Tibial nerve (tissue), 4 donors: ENCODE results near the gene CHN2. TPM values are rescaled to one million over a fixed set of nuclear protein-coding genes. Genes with fewer than 3 reads are reported as not detected.

Experiments used
- DNase-seq, 2 donors: peaks; one replicate each; pipeline ENCODE4 v3.0.0-alpha.2; 2019; ENCODE audit warnings: low spot score in 2 of 2
- H3K27ac ChIP-seq, 4 donors: fragments of 200-600 bp; sonication (generic) in 3 of 4; one replicate each; pipeline ENCODE4 v1.5.1; 2017 to 2019; ENCODE audit warnings: mild to moderate bottlenecking in 1 of 4
- H3K27me3 ChIP-seq, 2 donors: fragments of 200-600 bp; sonication (generic) in 1 of 2; one replicate each; pipeline versions ENCODE4 v1.5.1 to v1.6.0; 2017 to 2019
- H3K36me3 ChIP-seq, 3 donors: fragments of 200-600 bp; sonication (generic); one replicate each; pipeline ENCODE4 v1.5.1; 2018 to 2019
- H3K4me1 ChIP-seq, 4 donors: fragments of 200-600 bp; sonication (generic) in 3 of 4; one replicate each; pipeline ENCODE4 v1.5.1; 2017 to 2019
- H3K4me3 ChIP-seq, 4 donors: fragments of 200-600 bp; sonication (generic) in 3 of 4; one replicate each; pipeline ENCODE4 v1.5.1; 2017 to 2019; ENCODE audit warnings: mild to moderate bottlenecking in 1 of 4, moderate library complexity in 1 of 4
- H3K9me3 ChIP-seq, 4 donors: fragments of 200-600 bp; sonication (generic) in 3 of 4; one replicate each; pipeline ENCODE4 v1.5.1; 2017 to 2019
- CTCF ChIP-seq, 5 experiments: fragments of 200-600 bp in 3 of 5; fragments of 450-650 bp in 2 of 5; sonication (generic) in 3 of 5; IDR thresholded peaks; one replicate each; pipeline ENCODE4 v1.5.1; 2016 to 2019; ENCODE audit warnings: antibody characterized with exemption in 5 of 5, mild to moderate bottlenecking in 3 of 5, moderate library complexity in 2 of 5
- EP300 ChIP-seq, 2 donors: sonication (generic); formaldehyde crosslinking; IDR thresholded peaks; one replicate each; pipeline ENCODE4 v1.6.1; 2017; ENCODE audit warnings: antibody characterized with exemption in 2 of 2, mild to moderate bottlenecking in 1 of 2
- POLR2A ChIP-seq, 2 donors: fragments of 450-650 bp; IDR thresholded peaks; one replicate each; pipeline ENCODE4 v1.6.1; 2017; ENCODE audit warnings: antibody characterized with exemption in 2 of 2, mild to moderate bottlenecking in 2 of 2, moderate library complexity in 2 of 2
- WGBS, 2 donors: methylation state at CpG; one replicate each; pipeline ENCODE4 v1.1.5; 2018; 5-methylcytosine and 5-hydroxymethylcytosine counted together
- total RNA-seq, 4 donors: library from RNA; depleted of rRNA; stranded (reverse); fragments of >200 nt; gene quantifications; one replicate each; pipeline ENCODE4 v1.1.0, GENCODE V29; 2016

CHN2 gene
- total RNA-seq, 4 donors from 2014 or later: 3.9 to 12.6 (median 7.0) TPM

GRCh38 chr7:29193316-29194205, 1.0 kb upstream of the CHN2 start:
- H3K9me3 ChIP-seq: no peaks in the 10 kb centered on the region
- TF ChIP-seq EP300 (IDR thresholded peaks at IDR 0.05): no peak
- no peak for TF ChIP-seq CTCF (IDR thresholded peaks at IDR 0.05)
- no peak for TF ChIP-seq POLR2A (IDR thresholded peaks at IDR 0.05)
- H3K4me1 ChIP-seq: peaks cover 0 to 35% (median 2%) of the 10 kb centered on the region in 4 donors
- H3K27me3 ChIP-seq: peaks cover 0 to 27% of the 10 kb centered on the region in 2 donors
- peak overlapping the region; percentile 40 to 71 (median 54) for H3K4me3 ChIP-seq
- no peak for DNase-seq
- H3K36me3 ChIP-seq: no peaks in the 10 kb centered on the region
- peak overlapping the region in 1 of 4 donors; percentile 75 for H3K27ac ChIP-seq
- WGBS, 2 donors: 40 to 50% methylated on average over 18 to 21 of the region's 26 CpGs

- H3K36me3 ChIP-seq: no peaks in the 10 kb centered on the region
- H3K9me3 ChIP-seq: no peaks in the 10 kb centered on the region
- peak overlapping the region in 2 of 4 donors; percentile 37 to 75 for H3K27ac ChIP-seq
- H3K27me3 ChIP-seq: peaks cover 0 to 27% of the 10 kb centered on the region in 2 donors
- no peak for DNase-seq
- peak overlapping the region; percentile 40 to 71 (median 54) for H3K4me3 ChIP-seq
- peaks cover 0 to 35% (median 2%) of the 10 kb centered on the region in 4 donors for H3K4me1 ChIP-seq
- 0% methylated on average over 1 to 10 of the region's 40 CpGs for WGBS, 2 donors
- no peak for TF ChIP-seq POLR2A (IDR thresholded peaks at IDR 0.05)
- no peak for TF ChIP-seq EP300 (IDR thresholded peaks at IDR 0.05)
- no peak for TF ChIP-seq CTCF (IDR thresholded peaks at IDR 0.05)
These were observed 375 bp upstream of the CHN2 start for GRCh38 chr7:29194206-29194593.

- TF ChIP-seq CTCF (IDR thresholded peaks at IDR 0.05): no peak
- no peak for TF ChIP-seq EP300 (IDR thresholded peaks at IDR 0.05)
- no peak for TF ChIP-seq POLR2A (IDR thresholded peaks at IDR 0.05)
- Histone ChIP-seq H3K27me3 (peaks cover 0 to 22% of the 10 kb centered on the region in 2 donors), H3K27ac (no peak overlapping the region), H3K4me3 (no peak overlapping the region), H3K36me3 (no peaks in the 10 kb centered on the region), H3K9me3 (no peaks in the 10 kb centered on the region), H3K4me1 (peaks cover 0 to 27% (median 2%) of the 10 kb centered on the region in 4 donors)
- DNase-seq: no peak
- 40 to 49% methylated on average over 4 of the region's 4 CpGs for WGBS, 2 donors
These were observed 1.6 kb downstream of the CHN2 start for GRCh38 chr7:29196191-29196590.

GRCh38 chr7:29196971-29197595, 2.5 kb downstream of the CHN2 start:
- H3K4me1 ChIP-seq: peaks cover 0 to 27% (median 2%) of the 10 kb centered on the region in 4 donors
- H3K9me3 ChIP-seq: no peaks in the 10 kb centered on the region
- TF ChIP-seq EP300 (IDR thresholded peaks at IDR 0.05) (no peak), CTCF (IDR thresholded peaks at IDR 0.05) (no peak), POLR2A (IDR thresholded peaks at IDR 0.05) (no peak)
- peaks cover 0 to 22% of the 10 kb centered on the region in 2 donors for H3K27me3 ChIP-seq
- WGBS, 2 donors: 89% methylated on average over 3 of the region's 3 CpGs
- no peak overlapping the region for H3K27ac ChIP-seq
- H3K4me3 ChIP-seq: no peak overlapping the region
- H3K36me3 ChIP-seq: no peaks in the 10 kb centered on the region
- DNase-seq: no peak

- 88 to 94% methylated on average over 3 of the region's 3 CpGs for WGBS, 2 donors
- Histone ChIP-seq H3K27ac (no peak overlapping the region), H3K36me3 (no peaks in the 10 kb centered on the region), H3K4me3 (no peak overlapping the region), H3K27me3 (peaks cover 0 to 22% of the 10 kb centered on the region in 2 donors), H3K4me1 (peaks cover 0 to 27% (median 2%) of the 10 kb centered on the region in 4 donors), H3K9me3 (no peaks in the 10 kb centered on the region)
- DNase-seq: no peak
- TF ChIP-seq CTCF (IDR thresholded peaks at IDR 0.05) (no peak), EP300 (IDR thresholded peaks at IDR 0.05) (no peak), POLR2A (IDR thresholded peaks at IDR 0.05) (no peak)
These were observed 3.3 kb downstream of the CHN2 start for GRCh38 chr7:29197916-29198315.
